HL-60 (cell line): Measurements from ENCODE around the gene SFXN5.

Experiments
- CTCF ChIP-seq: IDR thresholded peaks from one replicate; pipeline ENCODE4 v1.5.1; 2011; ENCODE audit warnings: low read length, control low read depth, inconsistent platforms; ENCODE audit not compliant: insufficient read depth
- GABPA ChIP-seq: IDR thresholded peaks from 2 replicates; pipeline ENCODE4 v1.6.1; 2012; ENCODE audit warnings: low read depth
- POLR2AphosphoS5 ChIP-seq: IDR thresholded peaks from 2 replicates; pipeline ENCODE4 v1.6.1; 2012; ENCODE audit warnings: low read depth

GRCh38 chr2:72935611-72935957, 135.9 kb downstream of the SFXN5 start:
- TF ChIP-seq CTCF (no peak), POLR2AphosphoS5 (no peak), GABPA (no peak)
